NB4 (cell line): Measurements from ENCODE around the gene LMNA.

ENCODE experiments used
- CTCF ChIP-seq: IDR thresholded peaks from one replicate; pipeline ENCODE4 v1.5.1; 2012; ENCODE audit warnings: low read depth, low read length
- POLR2A ChIP-seq: IDR thresholded peaks from 2 replicates; pipeline ENCODE4 v1.6.1; 2011; ENCODE audit warnings: mild to moderate bottlenecking; ENCODE audit not compliant: insufficient read length; ENCODE audit errors: extremely low read depth

GRCh38 chr1:156083800-156084790, 30.4 kb upstream of the LMNA start:
- TF ChIP-seq POLR2A (no peak), CTCF (no peak)
